ENCODE results near the gene ZNF33B.

The ZNF33B gene

DNA sequence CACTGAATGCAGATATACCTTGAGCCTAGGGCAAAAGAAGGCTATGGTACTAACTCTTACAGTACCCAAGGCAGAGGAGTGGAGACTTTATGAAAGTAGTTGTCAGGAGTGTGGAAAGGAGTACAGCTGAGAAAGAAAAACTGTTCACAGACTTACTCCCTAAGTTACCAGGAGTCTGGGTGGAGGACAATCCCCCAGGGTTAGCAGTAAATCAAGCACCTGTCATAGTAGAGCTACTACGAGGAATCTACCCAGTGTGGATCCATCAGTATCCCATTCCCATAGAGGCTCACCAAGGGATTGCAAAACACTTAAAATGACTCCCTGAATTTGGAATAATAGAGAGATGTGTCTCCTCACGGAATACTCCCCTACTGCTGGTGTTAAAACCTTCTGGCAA is 10.1 kb upstream of the ZNF33B start:
- ChIA-PET CTCF (no interaction called here), POLR2A (no interaction called here)
- WGBS (ENCODE audit: insufficient coverage) = no CpG with 5 or more reads among the region's 2 CpGs
- no peaks in the 10 kb centered on the region for H3K9me3 ChIP-seq (ENCODE audit: control extremely low read depth in 1 of 5, control insufficient read depth in 4 of 5, insufficient read depth in 2 of 5, low read depth in 1 of 5, low read length in 4 of 5)
- no peak for DNase-seq
- H3K27me3 ChIP-seq (replicated peaks in 2 of 5; ENCODE audit: control insufficient read depth in 4 of 5, insufficient read depth in 5 of 5, low read length in 4 of 5) = no peaks in the 10 kb centered on the region
- peaks cover 0 to 12% (median 4%) of the 10 kb centered on the region in 4 experiments for H3K4me1 ChIP-seq (ENCODE audit: control extremely low read depth in 1 of 4, control insufficient read depth in 4 of 4, insufficient read depth in 4 of 4, low read length in 3 of 4)
- no peaks in the 10 kb centered on the region for H3K36me3 ChIP-seq (ENCODE audit: control insufficient read depth in 4 of 4, insufficient read depth in 4 of 4, low read length in 3 of 4)
- H3K27ac ChIP-seq (ENCODE audit: insufficient read depth in 1 of 2, low read depth in 1 of 2, low read length in 2 of 2, poor library complexity in 1 of 2, severe bottlenecking in 2 of 2) = no peak overlapping the region
- no peak overlapping the region for H3K4me3 ChIP-seq (ENCODE audit: control insufficient read depth in 1 of 7, extremely low read depth in 1 of 7, insufficient read depth in 4 of 7, low read depth in 2 of 7, low read length in 6 of 7)

DNA sequence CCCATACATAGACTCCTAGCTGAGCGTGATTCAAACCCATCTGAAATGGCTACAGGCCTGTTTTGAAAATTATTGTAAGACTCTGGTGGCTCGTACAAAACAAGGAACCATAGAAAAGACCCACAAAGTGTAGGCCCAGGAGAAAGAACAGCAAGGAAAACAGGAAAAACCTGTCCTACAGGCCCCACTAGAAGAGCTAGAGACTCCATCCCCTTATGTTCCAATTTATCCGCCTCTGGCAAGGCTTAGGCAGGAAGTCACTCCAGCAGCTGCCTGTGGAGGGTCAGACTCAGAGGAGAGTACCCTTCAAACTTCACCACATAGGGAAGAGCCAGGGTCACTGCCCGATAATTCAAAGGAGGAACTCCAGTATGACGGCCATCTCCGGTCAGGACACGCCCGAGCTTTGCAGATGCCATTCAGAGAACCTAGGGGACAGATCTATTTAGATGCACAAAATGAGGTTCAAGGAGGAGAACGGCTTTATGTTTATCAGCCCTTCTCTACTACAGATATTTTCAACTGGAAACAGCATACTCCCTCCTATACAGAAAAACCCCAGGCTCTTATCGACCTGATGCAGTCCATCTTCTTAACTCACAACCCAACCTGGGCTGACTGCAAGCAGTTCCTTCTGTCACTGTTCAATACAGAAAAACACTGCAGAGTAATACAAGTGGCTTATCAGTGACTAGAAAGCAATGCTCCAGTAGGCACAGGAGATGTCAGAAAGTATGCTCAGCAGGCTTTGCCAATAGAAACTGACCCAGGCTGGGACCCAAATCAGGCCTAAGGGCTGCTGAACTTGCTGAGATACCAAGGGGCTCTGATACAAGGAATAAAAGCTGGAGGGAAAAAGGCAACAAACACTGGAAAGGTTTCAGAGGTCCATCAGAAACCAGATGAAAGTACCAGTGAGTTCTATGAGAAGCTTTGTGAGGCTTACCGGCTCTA is 8.6 kb upstream of the ZNF33B start:
- POLR2A ChIA-PET = no interaction called here
- H3K36me3 ChIP-seq (ENCODE audit: control insufficient read depth in 4 of 4, insufficient read depth in 4 of 4, low read length in 3 of 4) = no peaks in the 10 kb centered on the region
- peaks cover 0 to 12% (median 4%) of the 10 kb centered on the region in 4 experiments for H3K4me1 ChIP-seq (ENCODE audit: control extremely low read depth in 1 of 4, control insufficient read depth in 4 of 4, insufficient read depth in 4 of 4, low read length in 3 of 4)
- CTCF ChIA-PET = no interaction called here
- peak overlapping the region in 1 of 2 experiments; percentile 50 for H3K27ac ChIP-seq (ENCODE audit: insufficient read depth in 1 of 2, low read depth in 1 of 2, low read length in 2 of 2, poor library complexity in 1 of 2, severe bottlenecking in 2 of 2)
- WGBS (ENCODE audit: insufficient coverage) = 82% methylated on average over 10 of the region's 11 CpGs
- no peaks in the 10 kb centered on the region for H3K9me3 ChIP-seq (ENCODE audit: control extremely low read depth in 1 of 5, control insufficient read depth in 4 of 5, insufficient read depth in 2 of 5, low read depth in 1 of 5, low read length in 4 of 5)
- H3K4me3 ChIP-seq (ENCODE audit: control insufficient read depth in 1 of 7, extremely low read depth in 1 of 7, insufficient read depth in 4 of 7, low read depth in 2 of 7, low read length in 6 of 7) = no peak overlapping the region
- DNase-seq = peak in 2 of 3 donors; percentile 21 to 65
- H3K27me3 ChIP-seq (replicated peaks in 2 of 5; ENCODE audit: control insufficient read depth in 4 of 5, insufficient read depth in 5 of 5, low read length in 4 of 5) = no peaks in the 10 kb centered on the region

GRCh38 chr10:42646214-42646613 is 7.8 kb upstream of the ZNF33B start:
- ChIA-PET CTCF (no interaction called here), POLR2A (no interaction called here)
- H3K36me3 ChIP-seq (ENCODE audit: control insufficient read depth in 4 of 4, insufficient read depth in 4 of 4, low read length in 3 of 4) = no peaks in the 10 kb centered on the region
- no peak overlapping the region for H3K4me3 ChIP-seq (ENCODE audit: control insufficient read depth in 1 of 7, extremely low read depth in 1 of 7, insufficient read depth in 4 of 7, low read depth in 2 of 7, low read length in 6 of 7)
- peak overlapping the region in 1 of 2 experiments; percentile 50 for H3K27ac ChIP-seq (ENCODE audit: insufficient read depth in 1 of 2, low read depth in 1 of 2, low read length in 2 of 2, poor library complexity in 1 of 2, severe bottlenecking in 2 of 2)
- H3K27me3 ChIP-seq (replicated peaks in 2 of 5; ENCODE audit: control insufficient read depth in 4 of 5, insufficient read depth in 5 of 5, low read length in 4 of 5) = no peaks in the 10 kb centered on the region
- WGBS (ENCODE audit: insufficient coverage) = 78% methylated on average over 3 of the region's 4 CpGs
- no peaks in the 10 kb centered on the region for H3K9me3 ChIP-seq (ENCODE audit: control extremely low read depth in 1 of 5, control insufficient read depth in 4 of 5, insufficient read depth in 2 of 5, low read depth in 1 of 5, low read length in 4 of 5)
- no peak for DNase-seq
- H3K4me1 ChIP-seq (ENCODE audit: control extremely low read depth in 1 of 4, control insufficient read depth in 4 of 4, insufficient read depth in 4 of 4, low read length in 3 of 4) = peaks cover 0 to 12% (median 4%) of the 10 kb centered on the region in 4 experiments

DNA sequence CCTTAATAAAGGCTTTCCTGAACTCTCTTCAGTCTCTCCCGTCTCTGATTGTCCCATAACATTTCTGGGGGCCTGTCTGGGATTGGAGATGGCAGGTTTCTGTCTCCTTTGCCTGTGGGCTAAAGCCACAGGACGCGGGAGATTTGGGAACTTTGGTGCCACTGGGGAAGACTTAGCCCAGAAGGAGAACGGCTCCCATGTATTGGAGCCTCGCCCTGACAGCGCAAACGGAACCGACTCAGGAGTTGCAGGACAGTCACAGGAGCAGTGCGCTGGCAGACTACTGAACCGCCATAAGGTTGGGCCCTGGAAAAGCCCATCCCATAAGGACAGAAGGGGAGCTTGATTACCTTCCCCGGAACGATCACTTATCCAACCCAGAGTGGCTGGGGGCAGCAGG is 7.1 kb upstream of the ZNF33B start:
- peaks cover 0 to 11% (median 4%) of the 10 kb centered on the region in 4 experiments for H3K4me1 ChIP-seq (ENCODE audit: control extremely low read depth in 1 of 4, control insufficient read depth in 4 of 4, insufficient read depth in 4 of 4, low read length in 3 of 4)
- CTCF ChIA-PET = no interaction called here
- no peak for DNase-seq
- H3K27me3 ChIP-seq (replicated peaks in 2 of 5; ENCODE audit: control insufficient read depth in 4 of 5, insufficient read depth in 5 of 5, low read length in 4 of 5) = no peaks in the 10 kb centered on the region
- POLR2A ChIA-PET = no interaction called here
- H3K9me3 ChIP-seq (ENCODE audit: control extremely low read depth in 1 of 5, control insufficient read depth in 4 of 5, insufficient read depth in 2 of 5, low read depth in 1 of 5, low read length in 4 of 5) = no peaks in the 10 kb centered on the region
- peak overlapping the region; percentile 29 to 50 for H3K27ac ChIP-seq (ENCODE audit: insufficient read depth in 1 of 2, low read depth in 1 of 2, low read length in 2 of 2, poor library complexity in 1 of 2, severe bottlenecking in 2 of 2)
- no peaks in the 10 kb centered on the region for H3K36me3 ChIP-seq (ENCODE audit: control insufficient read depth in 4 of 4, insufficient read depth in 4 of 4, low read length in 3 of 4)
- 88% methylated on average over 12 of the region's 12 CpGs for WGBS (ENCODE audit: insufficient coverage)
- H3K4me3 ChIP-seq (ENCODE audit: control insufficient read depth in 1 of 7, extremely low read depth in 1 of 7, insufficient read depth in 4 of 7, low read depth in 2 of 7, low read length in 6 of 7) = no peak overlapping the region

- Histone ChIP-seq H3K4me1 (ENCODE audit: control extremely low read depth in 1 of 4, control insufficient read depth in 4 of 4, insufficient read depth in 4 of 4, low read length in 3 of 4) (peaks cover 0 to 8% (median 4%) of the 10 kb centered on the region in 4 experiments), H3K4me3 (ENCODE audit: control insufficient read depth in 1 of 7, extremely low read depth in 1 of 7, insufficient read depth in 4 of 7, low read depth in 2 of 7, low read length in 6 of 7) (no peak overlapping the region), H3K27ac (ENCODE audit: insufficient read depth in 1 of 2, low read depth in 1 of 2, low read length in 2 of 2, poor library complexity in 1 of 2, severe bottlenecking in 2 of 2) (peak overlapping the region in 1 of 2 experiments; percentile 50), H3K27me3 (replicated peaks in 2 of 5; ENCODE audit: control insufficient read depth in 4 of 5, insufficient read depth in 5 of 5, low read length in 4 of 5) (no peaks in the 10 kb centered on the region), H3K9me3 (ENCODE audit: control extremely low read depth in 1 of 5, control insufficient read depth in 4 of 5, insufficient read depth in 2 of 5, low read depth in 1 of 5, low read length in 4 of 5) (no peaks in the 10 kb centered on the region), H3K36me3 (ENCODE audit: control insufficient read depth in 4 of 4, insufficient read depth in 4 of 4, low read length in 3 of 4) (no peaks in the 10 kb centered on the region)
- 13% methylated on average over 4 of the region's 4 CpGs for WGBS (ENCODE audit: insufficient coverage)
- peak; percentile 22 to 79 (median 59) for DNase-seq
- CTCF ChIA-PET = interaction anchor here (1.4 kb wide), 1 partner anchor 21 kb away, joined by 3 read pairs; no protein-coding TSS in a partner anchor
- POLR2A ChIA-PET = no interaction called here
These were observed 6.7 kb upstream of the ZNF33B start for GRCh38 chr10:42645103-42645502.

DNA sequence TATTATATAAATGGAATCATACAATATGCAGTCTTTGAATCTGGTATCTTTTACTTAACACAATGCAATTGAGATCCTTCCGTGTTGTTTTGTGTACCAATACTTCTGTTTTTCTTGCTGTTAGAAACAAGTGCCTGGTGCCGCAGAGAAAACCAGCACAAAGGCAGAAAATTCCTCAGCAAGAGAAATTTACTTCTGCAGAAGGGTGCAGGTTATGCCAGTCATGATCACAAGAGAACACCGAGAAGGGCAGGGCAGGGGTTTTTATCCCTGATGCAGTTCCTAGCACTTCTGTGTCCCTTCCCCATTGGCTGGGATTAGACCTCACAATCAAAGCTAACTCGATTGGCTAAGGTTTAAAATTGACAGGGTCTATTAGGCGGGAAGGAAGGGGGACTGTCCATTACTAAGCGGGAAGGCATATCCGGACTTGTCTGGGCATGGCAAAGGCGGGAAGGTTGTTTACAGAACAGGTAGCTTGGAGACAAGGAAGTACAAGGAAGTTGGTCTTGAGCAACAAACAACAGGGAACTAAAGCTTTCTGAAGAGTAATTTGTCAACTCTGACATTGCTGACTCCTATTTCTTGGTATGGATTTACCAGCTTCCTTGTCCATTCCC is 2.4 kb upstream of the ZNF33B start:
- POLR2A ChIA-PET = no interaction called here
- peaks cover 0 to 3% (median 0%) of the 10 kb centered on the region in 4 experiments for H3K36me3 ChIP-seq (ENCODE audit: control insufficient read depth in 4 of 4, insufficient read depth in 4 of 4, low read length in 3 of 4)
- CTCF ChIA-PET = interaction anchor here (1.2 to 1.7 kb wide), 2 partner anchors 10 to 14 kb away, joined by 4 read pairs; no protein-coding TSS in a partner anchor
- H3K4me1 ChIP-seq (ENCODE audit: control extremely low read depth in 1 of 4, control insufficient read depth in 4 of 4, insufficient read depth in 4 of 4, low read length in 3 of 4) = peaks cover 7 to 25% (median 12%) of the 10 kb centered on the region in 4 experiments
- H3K27ac ChIP-seq (ENCODE audit: insufficient read depth in 1 of 2, low read depth in 1 of 2, low read length in 2 of 2, poor library complexity in 1 of 2, severe bottlenecking in 2 of 2) = no peak overlapping the region
- no peak for DNase-seq
- H3K9me3 ChIP-seq (ENCODE audit: control extremely low read depth in 1 of 5, control insufficient read depth in 4 of 5, insufficient read depth in 2 of 5, low read depth in 1 of 5, low read length in 4 of 5) = no peaks in the 10 kb centered on the region
- no peaks in the 10 kb centered on the region for H3K27me3 ChIP-seq (replicated peaks in 2 of 5; ENCODE audit: control insufficient read depth in 4 of 5, insufficient read depth in 5 of 5, low read length in 4 of 5)
- no peak overlapping the region for H3K4me3 ChIP-seq (ENCODE audit: control insufficient read depth in 1 of 7, extremely low read depth in 1 of 7, insufficient read depth in 4 of 7, low read depth in 2 of 7, low read length in 6 of 7)
- 97% methylated on average over 8 of the region's 8 CpGs for WGBS (ENCODE audit: insufficient coverage)

Data from common myeloid progenitor, CD34-positive (primary cell).